H9 (cell line): ENCODE results near the gene FAM24A. TPM values are rescaled to one million over a fixed set of nuclear protein-coding genes. Genes with fewer than 3 reads are reported as not detected.

Experiments used
- DNase-seq: peaks from one replicate; pipeline ENCODE4 v3.0.0-alpha.2; 2017
- H2AFZ ChIP-seq: one replicate; pipeline ENCODE4 v1.6.1; 2013; ENCODE audit warnings: mild to moderate bottlenecking, low read length, control low read depth, moderate library complexity
- H2AK5ac ChIP-seq: 2 replicates; pipeline ENCODE4 v1.6.1; 2013; ENCODE audit warnings: low read length, control low read depth, mixed read lengths; ENCODE audit not compliant: insufficient read length
- H2BK120ac ChIP-seq: one replicate; pipeline ENCODE4 v1.6.1; 2013; ENCODE audit warnings: low read depth, mild to moderate bottlenecking, low read length, control low read depth, inconsistent platforms; ENCODE audit not compliant: poor library complexity, severe bottlenecking
- H2BK12ac ChIP-seq: 2 replicates; pipeline ENCODE4 v1.6.1; 2013; ENCODE audit warnings: low read length, control low read depth, mixed read lengths, low read depth; ENCODE audit not compliant: insufficient read length
- H2BK15ac ChIP-seq: 2 replicates; pipeline ENCODE4 v1.6.1; 2013; ENCODE audit warnings: low read depth, low read length, control low read depth
- H2BK20ac ChIP-seq: one replicate; pipeline ENCODE4 v1.6.1; 2013; ENCODE audit warnings: low read depth, mild to moderate bottlenecking, low read length, control low read depth, inconsistent platforms; ENCODE audit not compliant: poor library complexity, severe bottlenecking
- H2BK5ac ChIP-seq: 2 replicates; pipeline ENCODE4 v1.6.1; 2013; ENCODE audit warnings: low read length, control low read depth, mixed read lengths; ENCODE audit not compliant: insufficient read length
- H3K14ac ChIP-seq: 2 replicates; pipeline ENCODE4 v1.6.1; 2013; ENCODE audit warnings: low read length, control low read depth; ENCODE audit not compliant: insufficient read depth
- H3K18ac ChIP-seq: 2 replicates; pipeline ENCODE4 v1.6.1; 2013; ENCODE audit warnings: low read depth, mild to moderate bottlenecking, mixed read lengths, low read length, control low read depth; ENCODE audit not compliant: insufficient read length
- H3K23ac ChIP-seq: 2 replicates; pipeline ENCODE4 v1.6.1; 2013; ENCODE audit warnings: low read length, control low read depth, mixed read lengths, low read depth; ENCODE audit not compliant: insufficient read length
- H3K23me2 ChIP-seq: 2 replicates; pipeline ENCODE4 v1.6.1; 2013; ENCODE audit warnings: low read depth, mild to moderate bottlenecking, mixed read lengths, low read length, control low read depth; ENCODE audit not compliant: insufficient read length, poor library complexity, severe bottlenecking
- H3K27ac ChIP-seq: 2 replicates; pipeline ENCODE4 v1.5.1; 2013; ENCODE audit warnings: low read length, control low read depth, mixed read lengths, low read depth; ENCODE audit not compliant: insufficient read length
- H3K27me3 ChIP-seq: 2 replicates; pipeline ENCODE4 v1.6.1; 2013; ENCODE audit warnings: low read length, control low read depth, inconsistent platforms; ENCODE audit not compliant: insufficient read depth
- H3K4ac ChIP-seq: 2 replicates; pipeline ENCODE4 v1.6.1; 2013; ENCODE audit warnings: low read depth, mild to moderate bottlenecking, control low read depth, inconsistent platforms, low read length, moderate library complexity
- H3K4me1 ChIP-seq: 2 replicates; pipeline ENCODE4 v1.6.1; 2013; ENCODE audit warnings: low read length, control low read depth, inconsistent platforms; ENCODE audit not compliant: insufficient read depth
- H3K4me2 ChIP-seq: 2 replicates; pipeline ENCODE4 v1.6.1; 2013; ENCODE audit warnings: low read length, control low read depth, mixed read lengths; ENCODE audit not compliant: insufficient read length, insufficient read depth
- H3K56ac ChIP-seq: 2 replicates; pipeline ENCODE4 v1.6.1; 2013; ENCODE audit warnings: low read depth, mild to moderate bottlenecking, mixed read lengths, low read length, control low read depth; ENCODE audit not compliant: insufficient read length
- H3K79me1 ChIP-seq: 2 replicates; pipeline ENCODE4 v1.6.1; 2013; ENCODE audit warnings: low read depth, mild to moderate bottlenecking, moderate library complexity, low read length, control low read depth, inconsistent platforms; ENCODE audit not compliant: insufficient read depth, poor library complexity, severe bottlenecking
- H3K79me2 ChIP-seq: 2 replicates; pipeline ENCODE4 v1.6.1; 2013; ENCODE audit warnings: low read length, control low read depth, inconsistent platforms; ENCODE audit not compliant: insufficient read depth
- H3K9ac ChIP-seq: 2 replicates; pipeline ENCODE4 v1.6.1; 2013; ENCODE audit warnings: low read length, control low read depth, mixed read lengths; ENCODE audit not compliant: insufficient read length; ENCODE audit errors: extremely low read depth
- H3K9me3 ChIP-seq: one replicate; pipeline ENCODE4 v1.6.1; 2013; ENCODE audit warnings: low read depth, low read length, inconsistent platforms; ENCODE audit not compliant: control insufficient read depth
- H3T11ph ChIP-seq: one replicate; pipeline ENCODE4 v1.6.1; 2013; ENCODE audit warnings: mild to moderate bottlenecking, low read length, control low read depth, inconsistent platforms
- H4K20me1 ChIP-seq: one replicate; pipeline ENCODE4 v1.6.1; 2013; ENCODE audit not compliant: control insufficient read depth, insufficient read length, insufficient read depth
- H4K5ac ChIP-seq: 2 replicates; pipeline ENCODE4 v1.6.1; 2013; ENCODE audit warnings: low read depth, mild to moderate bottlenecking, mixed read lengths, low read length, control low read depth; ENCODE audit not compliant: insufficient read length
- H4K8ac ChIP-seq: replicated peaks from 2 replicates; pipeline ENCODE4 v1.6.1; 2013; ENCODE audit warnings: low read length, control low read depth, mixed read lengths, low read depth; ENCODE audit not compliant: insufficient read length
- H4K91ac ChIP-seq: 2 replicates; pipeline ENCODE4 v1.6.1; 2013; ENCODE audit warnings: low read depth, mild to moderate bottlenecking, moderate library complexity, mixed read lengths, low read length, control low read depth; ENCODE audit not compliant: insufficient read length
- H3K27ac Mint-ChIP-seq, 3 experiments: 2 replicates in 2 of 3; 3 replicates in 1 of 3; pipeline ENCODE4 v1.8.0; 2020 to 2021; ENCODE audit warnings: mixed read lengths in 3 of 3, mild to moderate bottlenecking in 1 of 3, moderate library complexity in 1 of 3
- H3K27me3 Mint-ChIP-seq: 2 replicates; pipeline ENCODE4 v1.8.0; 2021; ENCODE audit warnings: low read depth, mild to moderate bottlenecking, moderate library complexity, mixed read lengths
- H3K36me3 Mint-ChIP-seq, 3 experiments: 2 replicates in 2 of 3; 3 replicates in 1 of 3; pipeline ENCODE4 v1.8.0; 2020 to 2021; ENCODE audit warnings: low read depth in 3 of 3, mixed read lengths in 3 of 3; ENCODE audit not compliant: insufficient read depth in 1 of 3
- H3K4me1 Mint-ChIP-seq, 2 experiments: 2 replicates each; pipeline ENCODE4 v1.8.0; 2020; ENCODE audit warnings: mixed read lengths in 2 of 2
- H3K4me3 Mint-ChIP-seq, 2 experiments: 2 replicates in 1 of 2; 3 replicates in 1 of 2; pipeline ENCODE4 v1.8.0; 2020 to 2021; ENCODE audit warnings: mild to moderate bottlenecking in 2 of 2, mixed read lengths in 2 of 2, moderate library complexity in 1 of 2
- H3K9me3 Mint-ChIP-seq, 2 experiments: 2 replicates in 1 of 2; 3 replicates in 1 of 2; pipeline ENCODE4 v1.8.0; 2020; ENCODE audit warnings: mild to moderate bottlenecking in 2 of 2, mixed read lengths in 2 of 2, moderate library complexity in 1 of 2
- CTCF ChIP-seq: fragments of 200-600 bp; sonication (generic); conservative IDR thresholded peaks from 3 replicates; pipeline ENCODE4 v1.8.0; 2021; ENCODE audit warnings: antibody characterized with exemption, mild to moderate bottlenecking
- WGBS: extraction: QIAGEN DNeasy Blood & Tissue Kit; methylation state at CpG from one replicate; pipeline ENCODE4 v1.1.7; 2013; ENCODE audit warnings: missing lambda C conversion rate, low lambda C conversion rate, mixed read lengths; ENCODE audit not compliant: insufficient read length; ENCODE audit errors: extremely low coverage; 5-methylcytosine and 5-hydroxymethylcytosine counted together
- total RNA-seq: library from RNA; stranded (reverse); gene quantifications from 2 replicates; pipeline ENCODE4 v1.2.1, GENCODE V29; 2021

Gene FAM24A
- total RNA-seq, 1 experiment from 2014 or later = not detected

- H2AFZ ChIP-seq = no peak within 1 kb of the TSS
- H2BK120ac ChIP-seq = no peak within 1 kb of the TSS
- H4K8ac ChIP-seq = no peak within 1 kb of the TSS
- peak within 1 kb of the TSS; percentile 52 for H3K9ac ChIP-seq
- no peak within 1 kb of the TSS for H3K23ac ChIP-seq
- H3K18ac ChIP-seq = peak within 1 kb of the TSS; percentile 68
- H3K4me2 ChIP-seq = peak within 1 kb of the TSS; percentile 87
- H3K23me2 ChIP-seq = peaks cover 4% of the 10 kb centered on the region
- peaks cover 4% of the 10 kb centered on the region; the same call in 1 of the 2 replicates for H3K27me3 ChIP-seq
- H2BK15ac ChIP-seq = no peak within 1 kb of the TSS
- no peak within 1 kb of the TSS for H2AK5ac ChIP-seq
- peaks cover 11 to 18% of the 10 kb centered on the region in 2 experiments for H3K4me1 Mint-ChIP-seq
- peaks cover 0 to 29% (median 17%) of the 10 kb centered on the region in 3 experiments; a peak in 4 of 7 replicates for H3K36me3 Mint-ChIP-seq
- no peaks in the 10 kb centered on the region for H3K79me2 ChIP-seq
- no peak within 1 kb of the TSS for H4K91ac ChIP-seq
- no peak for TF ChIP-seq CTCF
- DNase-seq = peak; percentile 99
- H3K4ac ChIP-seq = no peak within 1 kb of the TSS
- no peak within 1 kb of the TSS for H3K56ac ChIP-seq
- no peaks in the 10 kb centered on the region for H3K79me1 ChIP-seq
- H3K27me3 Mint-ChIP-seq = peaks cover 40% of the 10 kb centered on the region
- no CpG with 5 or more reads among the region's 77 CpGs for WGBS
- H3K9me3 ChIP-seq = no peaks in the 10 kb centered on the region
- H3K27ac Mint-ChIP-seq = peak within 1 kb of the TSS in 1 of 3 experiments; percentile 88; a peak in 1 of 7 replicates
- H3K9me3 Mint-ChIP-seq = peaks cover 11 to 13% of the 10 kb centered on the region in 2 experiments; a peak in 4 of 5 replicates
- no peaks in the 10 kb centered on the region for H4K20me1 ChIP-seq
- H3K4me1 ChIP-seq = no peaks in the 10 kb centered on the region
- no peak within 1 kb of the TSS for H3K27ac ChIP-seq
- H3K4me3 Mint-ChIP-seq = peak within 1 kb of the TSS; percentile 79
- H4K5ac ChIP-seq = no peak within 1 kb of the TSS
- H3K14ac ChIP-seq = 0 out of 2 replicates have a peak within 1 kb of the TSS, but pooled peaks have one; percentile 18
- no peak within 1 kb of the TSS for H3T11ph ChIP-seq
- no peak within 1 kb of the TSS for H2BK5ac ChIP-seq
- no peak within 1 kb of the TSS for H2BK12ac ChIP-seq
- no peak within 1 kb of the TSS for H2BK20ac ChIP-seq
These were observed 43.7 kb downstream of the FAM24A start, which contains the start of gene C10orf88 for GRCh38 chr10:122953902-122954730. C10orf88 (minus strand) TSS chr10:122954227; CDS start chr10:122954178, 49 bp downstream.
